ENCODE results near the gene PAK5.
"Not testable (repeated sequence)": the region's sequence is repeated elsewhere in the genome, so short reads cannot be mapped to it uniquely, and the experiment has no call there.

PAK5 gene

DNA sequence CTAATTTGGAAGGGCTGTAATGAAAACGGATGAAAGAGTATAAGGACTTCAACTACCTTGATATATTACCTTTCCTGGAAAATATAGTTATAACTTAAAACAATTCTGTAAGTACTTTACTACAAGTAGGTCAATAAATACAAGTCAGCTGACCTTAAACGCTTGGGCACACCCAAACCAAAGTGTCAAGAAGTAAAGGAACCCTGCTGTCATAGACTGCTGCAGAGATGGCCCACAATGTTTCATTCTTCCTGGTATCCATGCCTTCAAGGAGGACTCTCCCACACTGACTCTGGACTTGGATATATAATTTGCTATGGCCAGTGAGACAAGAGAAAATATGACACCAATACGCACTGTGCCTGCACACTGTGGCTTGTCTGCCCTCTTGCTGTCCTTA is 192.5 kb downstream of the PAK5 start:
- DNase-seq (ENCODE audit: extremely low read depth, low read depth), result no peak
- TF ChIP-seq, protein P1, sequence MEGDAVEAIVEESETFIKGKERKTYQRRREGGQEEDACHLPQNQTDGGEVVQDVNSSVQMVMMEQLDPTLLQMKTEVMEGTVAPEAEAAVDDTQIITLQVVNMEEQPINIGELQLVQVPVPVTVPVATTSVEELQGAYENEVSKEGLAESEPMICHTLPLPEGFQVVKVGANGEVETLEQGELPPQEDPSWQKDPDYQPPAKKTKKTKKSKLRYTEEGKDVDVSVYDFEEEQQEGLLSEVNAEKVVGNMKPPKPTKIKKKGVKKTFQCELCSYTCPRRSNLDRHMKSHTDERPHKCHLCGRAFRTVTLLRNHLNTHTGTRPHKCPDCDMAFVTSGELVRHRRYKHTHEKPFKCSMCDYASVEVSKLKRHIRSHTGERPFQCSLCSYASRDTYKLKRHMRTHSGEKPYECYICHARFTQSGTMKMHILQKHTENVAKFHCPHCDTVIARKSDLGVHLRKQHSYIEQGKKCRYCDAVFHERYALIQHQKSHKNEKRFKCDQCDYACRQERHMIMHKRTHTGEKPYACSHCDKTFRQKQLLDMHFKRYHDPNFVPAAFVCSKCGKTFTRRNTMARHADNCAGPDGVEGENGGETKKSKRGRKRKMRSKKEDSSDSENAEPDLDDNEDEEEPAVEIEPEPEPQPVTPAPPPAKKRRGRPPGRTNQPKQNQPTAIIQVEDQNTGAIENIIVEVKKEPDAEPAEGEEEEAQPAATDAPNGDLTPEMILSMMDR (IDR thresholded peaks at IDR 0.05; ENCODE audit: low read depth, low read length, missing control alignments), result no peak
- H3K4me3 ChIP-seq (replicated peaks; ENCODE audit: low read depth, low read length), result no peak overlapping the region

DNA sequence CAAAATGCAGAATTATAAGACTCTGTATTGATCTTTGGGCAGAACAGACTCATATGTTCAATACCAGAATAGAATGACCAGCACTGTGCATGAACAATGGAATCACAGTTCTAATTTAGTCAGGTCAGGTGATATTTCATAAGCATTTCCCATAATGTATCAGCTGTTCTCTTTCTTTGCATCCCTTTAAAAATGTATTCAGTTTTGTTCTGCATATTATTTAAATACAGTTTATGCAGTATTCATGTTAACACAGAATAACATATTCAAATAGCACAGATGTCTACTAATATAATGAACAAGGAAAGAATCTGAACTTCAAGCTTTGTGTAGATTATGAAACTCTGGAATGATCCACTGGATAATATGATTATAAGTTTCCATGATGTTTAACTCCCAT is 196.0 kb downstream of the PAK5 start:
- no peak for DNase-seq (ENCODE audit: extremely low read depth, low read depth)
- TF ChIP-seq, protein P1 (IDR thresholded peaks at IDR 0.05; ENCODE audit: low read depth, low read length, missing control alignments), result no peak
- H3K4me3 ChIP-seq (replicated peaks; ENCODE audit: low read depth, low read length), result no peak overlapping the region

DNA sequence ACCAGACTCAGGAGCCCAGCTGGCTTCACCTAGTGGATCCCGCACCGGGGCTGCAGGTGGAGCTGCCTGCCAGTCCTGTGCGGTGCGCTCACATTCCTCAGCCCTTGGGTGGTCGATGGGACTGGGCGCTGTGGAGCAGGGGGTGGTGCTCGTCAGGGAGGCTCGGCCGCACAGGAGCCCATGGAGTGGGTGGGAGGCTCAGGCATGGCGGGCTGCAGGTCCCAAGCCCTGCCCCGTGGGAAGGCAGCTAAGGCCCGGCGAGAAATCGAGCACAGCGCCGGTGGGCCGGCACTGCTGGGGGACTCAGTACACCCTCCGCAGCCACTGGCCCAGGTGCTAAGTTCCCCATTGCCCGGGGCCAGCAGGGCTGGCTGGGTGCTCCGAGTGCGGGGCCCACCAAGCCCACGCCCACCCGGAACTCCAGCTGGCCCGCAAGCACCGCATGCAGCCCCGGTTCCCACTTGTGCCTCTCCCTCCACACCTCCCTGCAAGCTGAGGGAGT is 197.3 kb downstream of the PAK5 start:
- not testable (repeated sequence) for DNase-seq (ENCODE audit: extremely low read depth, low read depth); H3K4me3 ChIP-seq (replicated peaks; ENCODE audit: low read depth, low read length)

DNA sequence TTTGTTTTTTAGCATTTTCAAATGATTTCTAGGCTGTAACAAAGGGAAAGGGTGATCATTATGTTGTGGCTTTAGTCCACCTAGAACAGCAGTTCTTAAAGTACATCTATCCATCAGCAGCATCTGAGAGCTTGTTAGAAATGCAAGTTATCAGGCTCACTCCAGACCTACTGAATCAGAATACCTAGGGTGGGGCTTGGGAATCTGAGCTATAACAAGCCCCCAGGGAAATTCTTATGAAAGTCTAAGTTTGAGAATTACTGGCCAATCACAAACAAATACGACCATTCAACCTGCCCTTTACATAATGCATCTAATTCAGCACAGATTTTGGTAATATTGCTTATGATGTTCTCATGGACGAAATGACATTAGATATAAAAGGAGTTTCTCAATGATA is 201.0 kb downstream of the PAK5 start:
- DNase-seq (ENCODE audit: extremely low read depth, low read depth), result no peak
- TF ChIP-seq, protein P1 (IDR thresholded peaks at IDR 0.05; ENCODE audit: low read depth, low read length, missing control alignments), result no peak
- no peak overlapping the region for H3K4me3 ChIP-seq (replicated peaks; ENCODE audit: low read depth, low read length)

GRCh38 chr20:9635750-9636149 is 203.1 kb downstream of the PAK5 start:
- DNase-seq (ENCODE audit: extremely low read depth, low read depth), result no peak
- no peak overlapping the region for H3K4me3 ChIP-seq (replicated peaks; ENCODE audit: low read depth, low read length)
- TF ChIP-seq, protein P1 (IDR thresholded peaks at IDR 0.05; ENCODE audit: low read depth, low read length, missing control alignments), result no peak

GRCh38 chr20:9634327-9634726 is 204.5 kb downstream of the PAK5 start:
- TF ChIP-seq, protein P1 (IDR thresholded peaks at IDR 0.05; ENCODE audit: low read depth, low read length, missing control alignments), result no peak
- no peak for DNase-seq (ENCODE audit: extremely low read depth, low read depth)
- H3K4me3 ChIP-seq (replicated peaks; ENCODE audit: low read depth, low read length), result no peak overlapping the region

- no peak for DNase-seq (ENCODE audit: extremely low read depth, low read depth)
- H3K4me3 ChIP-seq (replicated peaks; ENCODE audit: low read depth, low read length), result no peak overlapping the region
- TF ChIP-seq, protein P1 (IDR thresholded peaks at IDR 0.05; ENCODE audit: low read depth, low read length, missing control alignments), result no peak
These were observed 205.9 kb downstream of the PAK5 start for GRCh38 chr20:9632991-9633390.
